Activated CD4-positive, alpha-beta T cell treated with anti-CD3 and anti-CD28 coated beads, Interleukin-2, amount 50 U/mL, for 4 hours (primary cell): ENCODE data around the gene VRTN.
"Not testable (repeated sequence)": the region's sequence is repeated elsewhere in the genome, so short reads cannot be mapped to it uniquely, and the experiment has no call there.

Experiments
- DNase-seq, 2 experiments: peaks; one replicate each; pipeline ENCODE4 v3.0.0-alpha.2; 2020

VRTN gene, protein sequence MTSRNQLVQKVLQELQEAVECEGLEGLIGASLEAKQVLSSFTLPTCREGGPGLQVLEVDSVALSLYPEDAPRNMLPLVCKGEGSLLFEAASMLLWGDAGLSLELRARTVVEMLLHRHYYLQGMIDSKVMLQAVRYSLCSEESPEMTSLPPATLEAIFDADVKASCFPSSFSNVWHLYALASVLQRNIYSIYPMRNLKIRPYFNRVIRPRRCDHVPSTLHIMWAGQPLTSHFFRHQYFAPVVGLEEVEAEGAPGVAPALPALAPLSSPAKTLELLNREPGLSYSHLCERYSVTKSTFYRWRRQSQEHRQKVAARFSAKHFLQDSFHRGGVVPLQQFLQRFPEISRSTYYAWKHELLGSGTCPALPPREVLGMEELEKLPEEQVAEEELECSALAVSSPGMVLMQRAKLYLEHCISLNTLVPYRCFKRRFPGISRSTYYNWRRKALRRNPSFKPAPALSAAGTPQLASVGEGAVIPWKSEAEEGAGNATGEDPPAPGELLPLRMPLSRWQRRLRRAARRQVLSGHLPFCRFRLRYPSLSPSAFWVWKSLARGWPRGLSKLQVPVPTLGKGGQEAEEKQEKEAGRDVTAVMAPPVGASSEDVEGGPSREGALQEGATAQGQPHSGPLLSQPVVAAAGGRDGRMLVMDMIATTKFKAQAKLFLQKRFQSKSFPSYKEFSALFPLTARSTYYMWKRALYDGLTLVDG

DNA sequence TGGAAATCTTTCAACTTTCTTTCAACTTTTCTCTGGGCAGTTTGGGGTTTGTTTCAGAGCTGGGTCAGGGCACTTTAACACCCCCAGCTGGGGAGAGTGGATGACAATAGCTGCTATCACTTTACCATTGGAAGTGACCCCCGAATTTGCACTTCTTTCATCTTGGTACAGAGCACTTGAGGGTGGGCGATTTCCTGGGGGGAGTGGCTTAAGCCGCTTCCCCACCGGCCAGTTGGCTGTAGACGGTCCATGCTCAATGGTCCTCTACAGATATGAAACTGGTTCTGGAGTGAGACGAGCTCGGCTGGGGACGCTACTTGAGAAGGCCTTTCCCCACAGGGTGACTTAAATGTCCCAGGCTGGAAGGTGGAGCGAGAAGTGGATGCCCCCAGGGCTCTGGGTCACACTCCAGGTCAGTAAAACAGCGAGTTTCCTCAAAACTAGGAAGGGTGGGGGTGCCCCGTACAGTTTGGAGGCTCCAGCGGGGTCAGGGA, at the start of gene VRTN:
VRTN (plus strand) TSS at position 231 of the 494 bp plus-strand sequence. CDS start 8,313 bp downstream, outside the sequence.
- DNase-seq = no peak

DNA sequence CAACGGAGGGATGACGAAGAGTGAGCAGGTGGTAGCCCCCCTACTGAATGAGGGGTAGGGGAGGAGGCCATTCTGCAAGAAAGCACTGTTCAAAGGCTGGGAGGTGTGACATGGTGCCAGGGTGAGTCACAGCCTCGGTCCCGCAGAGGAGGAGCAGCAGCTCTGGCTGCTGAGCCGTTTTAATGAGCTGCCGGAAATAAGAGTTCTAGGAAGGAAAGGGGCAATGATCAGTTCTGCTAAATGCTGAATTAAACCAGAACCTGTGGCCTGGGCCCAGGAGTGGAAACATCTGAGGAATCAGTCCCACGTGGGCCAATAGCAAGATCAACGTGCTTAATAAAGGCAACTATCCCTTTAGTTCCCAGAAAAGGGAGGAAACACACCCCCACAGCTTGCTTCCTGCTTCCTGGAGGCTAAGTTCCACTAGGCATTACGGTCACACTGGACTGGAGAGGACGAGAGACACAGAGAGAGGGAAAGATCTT, 49.2 kb upstream of the VRTN start:
- DNase-seq = no peak

DNA sequence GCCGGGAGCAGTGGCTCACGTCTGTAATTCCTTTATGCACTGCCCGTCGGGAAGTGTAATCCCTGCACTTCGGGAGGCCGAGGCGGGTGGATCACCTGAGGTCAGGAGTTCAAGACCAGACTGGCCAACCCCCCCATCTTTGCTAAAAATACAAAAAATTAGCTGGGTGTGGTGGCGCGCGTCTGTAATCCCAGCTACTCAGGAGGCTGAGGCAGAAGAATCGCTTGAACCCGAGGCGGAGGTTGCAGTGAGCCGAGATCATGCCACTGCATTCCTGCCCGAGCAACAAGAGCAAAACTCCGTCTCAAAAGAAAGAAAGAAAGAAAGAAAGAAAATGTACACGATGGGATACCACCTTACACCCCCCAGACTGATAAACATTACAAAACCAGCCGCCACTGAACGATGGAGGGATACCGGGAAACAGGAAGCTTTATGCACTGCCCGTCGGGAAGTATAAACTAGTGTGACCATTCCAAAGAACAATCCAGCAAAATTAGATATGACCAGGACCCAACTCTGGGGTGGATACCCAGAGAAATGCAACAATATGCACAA, 46.6 kb upstream of the VRTN start:
- no peak for DNase-seq

DNA sequence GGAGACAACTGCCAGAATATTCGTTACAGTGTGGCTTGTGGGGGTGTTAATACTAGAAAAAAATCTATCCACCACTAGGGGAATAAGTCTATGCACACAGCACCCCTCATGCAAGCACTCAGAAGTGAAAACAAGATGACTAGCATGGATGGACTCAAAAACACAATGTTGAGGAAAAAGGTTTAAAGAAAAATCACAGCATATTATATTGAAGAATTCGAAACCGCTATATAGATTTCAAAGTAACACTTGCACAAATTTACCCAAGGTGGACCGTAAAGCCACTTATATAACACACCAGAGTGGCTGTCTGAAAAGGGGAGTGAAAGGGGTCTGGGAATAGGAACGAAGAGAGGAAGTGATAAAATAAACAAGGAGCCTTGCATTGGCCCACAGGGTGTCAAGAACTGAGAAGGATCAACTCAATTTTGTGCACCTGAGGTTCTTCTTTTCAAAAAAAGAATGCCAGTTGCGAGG, 46.1 kb upstream of the VRTN start:
- DNase-seq = no peak

DNA sequence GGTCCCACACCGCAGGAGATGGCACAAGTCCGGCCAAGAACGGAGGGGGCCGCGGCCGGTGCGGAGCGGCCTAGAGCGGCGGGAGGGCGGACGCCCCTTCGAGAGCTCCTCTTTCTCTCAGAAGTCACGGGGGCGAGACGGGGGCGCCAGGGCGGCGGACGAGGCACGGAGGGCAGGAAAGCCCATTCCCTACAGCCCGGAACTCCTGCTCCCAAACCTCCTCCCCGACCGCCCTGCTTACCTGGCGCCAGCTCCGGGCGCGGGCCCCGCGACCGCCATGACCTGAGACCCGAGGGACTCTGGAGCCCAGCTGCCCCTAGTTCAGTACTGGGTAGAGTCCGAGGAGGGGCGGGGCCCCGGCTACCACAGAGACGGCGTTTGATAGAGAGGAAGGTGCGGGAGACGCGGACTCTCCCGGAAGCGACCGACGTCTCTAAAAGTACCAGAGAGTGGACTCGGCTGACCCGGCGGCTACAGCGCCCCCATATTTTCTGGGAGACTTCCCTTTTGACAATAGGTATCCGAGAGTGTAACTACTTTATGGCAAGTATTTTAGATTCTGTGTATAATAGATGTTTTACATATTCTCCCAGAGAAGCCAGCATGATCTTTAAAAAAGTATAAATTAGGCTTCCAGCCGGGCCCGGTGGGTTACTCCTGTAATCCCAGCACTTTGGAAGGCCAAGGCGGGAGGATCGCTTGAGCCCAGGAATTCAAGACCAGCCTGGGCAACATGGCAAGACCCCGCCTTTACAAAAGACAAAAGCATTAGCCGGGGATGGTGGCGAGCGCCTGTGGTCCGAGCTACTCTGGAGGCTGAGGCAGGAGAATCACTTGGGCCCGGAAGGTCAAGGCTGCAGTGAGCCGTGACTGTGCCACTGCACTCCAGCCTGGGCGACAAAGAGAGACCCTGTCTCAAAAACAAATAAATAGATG, 45.4 kb upstream of the VRTN start, which contains the start of gene ABCD4:
ABCD4 (minus strand) TSS at position 301 of the 936 bp plus-strand sequence; CDS start at position 279, 22 bp downstream.
- DNase-seq = peak; percentile 77 to 78

DNA sequence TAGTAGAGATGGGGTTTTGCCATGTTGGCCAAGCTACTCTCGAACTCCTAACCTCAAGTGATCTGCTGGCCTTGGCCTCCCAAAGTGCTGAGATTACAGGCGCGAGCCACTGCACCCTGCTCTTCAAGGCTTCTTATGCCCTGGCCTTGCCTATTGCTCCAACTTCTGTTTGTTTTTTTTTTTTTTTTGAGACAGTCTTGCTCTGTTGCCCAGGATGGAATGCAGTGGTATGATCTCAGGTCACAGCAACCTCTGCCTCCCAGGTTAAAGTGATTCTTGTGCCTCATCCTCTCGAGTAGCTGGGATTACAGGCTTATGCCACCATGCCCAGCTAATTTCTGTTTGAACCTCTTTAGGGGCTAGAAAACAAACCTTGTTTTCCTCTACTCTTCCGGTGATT, 39.6 kb upstream of the VRTN start:
- no peak for DNase-seq

DNA sequence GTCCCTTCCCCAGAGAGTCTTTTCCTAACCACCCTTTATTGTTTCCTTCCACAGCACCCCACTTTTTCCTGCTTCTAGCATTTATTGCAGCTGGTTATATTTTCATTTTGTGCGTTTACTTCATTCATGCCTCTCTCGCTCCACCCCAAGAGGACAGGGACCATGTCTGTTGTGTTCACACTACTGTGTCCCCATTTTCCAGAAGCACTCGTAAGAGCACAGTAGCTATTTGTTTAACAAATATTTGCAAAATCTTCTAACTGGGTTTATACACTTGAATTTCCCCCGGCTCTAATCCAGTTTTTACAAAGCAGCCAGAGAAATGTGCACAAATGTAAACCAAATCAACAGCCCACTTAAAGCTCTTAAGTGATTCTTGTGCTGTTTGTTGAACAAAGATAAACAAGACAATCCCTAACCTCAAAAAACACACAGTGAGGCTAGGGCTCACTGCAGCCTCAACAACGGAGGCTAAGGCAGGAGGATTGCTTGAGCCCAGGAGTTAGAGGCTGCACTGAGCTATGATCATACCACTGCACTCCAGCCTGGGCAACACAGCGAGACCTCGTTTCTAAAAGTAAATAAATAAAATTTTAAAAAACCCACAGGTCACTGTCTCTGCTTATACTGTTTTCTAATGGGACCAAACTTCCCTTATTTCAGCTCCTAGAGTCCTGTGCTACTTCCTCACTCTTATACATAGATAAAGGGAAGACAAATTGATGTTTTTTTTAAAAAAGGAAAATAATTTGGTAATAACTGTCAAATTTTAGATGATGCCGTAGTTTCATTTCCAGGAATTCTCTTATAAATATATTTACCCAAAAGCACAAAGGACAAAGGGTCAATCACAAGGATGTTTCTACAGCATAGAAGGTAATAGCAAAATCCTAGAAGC, 38.9 kb upstream of the VRTN start:
- no peak for DNase-seq

DNA sequence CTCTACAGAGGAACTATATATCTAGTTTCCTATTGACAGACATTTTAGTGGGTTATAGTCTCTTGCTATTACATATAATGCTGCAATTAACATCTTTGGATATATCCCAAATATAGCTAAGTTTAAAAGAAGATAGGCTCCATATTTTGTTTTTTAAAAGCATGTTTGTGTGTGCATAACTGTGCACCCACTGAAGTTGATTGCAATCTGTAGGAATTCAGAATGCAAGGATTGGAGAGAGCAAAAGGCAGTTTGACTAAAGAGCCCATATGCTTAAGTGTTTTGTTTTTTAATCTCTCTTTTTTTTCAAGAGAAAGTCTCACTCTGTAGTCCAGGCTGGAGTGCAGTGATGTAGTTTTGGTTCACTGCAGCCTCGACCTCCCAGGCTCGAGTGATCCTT, 36.1 kb upstream of the VRTN start:
- no peak for DNase-seq

DNA sequence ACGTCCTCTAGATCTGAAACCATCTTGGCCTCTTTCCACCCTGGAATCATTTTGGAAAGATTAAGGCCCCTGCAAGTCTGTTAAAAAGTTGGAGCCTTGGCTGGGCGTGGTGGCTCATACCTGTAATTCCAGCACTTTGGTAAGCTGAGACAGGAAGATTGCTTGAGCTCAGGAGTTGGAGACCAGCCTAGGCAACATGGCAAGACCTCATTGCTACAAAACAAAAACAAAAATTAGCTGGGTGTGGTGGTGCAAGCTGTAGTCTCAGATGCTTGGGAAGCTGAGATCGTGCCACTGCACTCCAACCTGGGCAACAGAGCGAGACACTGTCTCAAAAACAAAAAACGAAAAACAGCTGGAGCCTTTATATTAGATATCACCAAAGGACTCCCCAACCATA, 34.7 kb upstream of the VRTN start:
- no peak for DNase-seq

DNA sequence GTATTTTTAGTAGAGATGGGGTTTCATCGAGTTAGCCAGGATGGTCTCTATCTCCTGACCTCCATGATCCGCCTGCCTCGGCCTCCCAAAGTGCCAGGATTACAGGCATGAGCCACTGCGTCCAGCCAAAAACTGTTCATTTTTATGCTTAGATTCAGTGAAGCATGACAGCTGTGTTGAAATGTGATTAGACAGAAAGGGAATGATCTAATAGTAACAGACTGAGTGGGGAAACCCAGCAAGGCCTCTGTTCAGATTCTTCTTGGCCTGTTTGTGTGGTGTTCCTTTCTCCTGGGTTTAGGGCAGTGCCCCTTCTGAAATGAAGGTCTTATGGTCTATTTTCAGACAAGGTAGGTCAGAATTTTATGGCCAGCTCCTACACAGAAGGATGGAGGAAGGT, 33.7 kb upstream of the VRTN start:
- no peak for DNase-seq

DNA sequence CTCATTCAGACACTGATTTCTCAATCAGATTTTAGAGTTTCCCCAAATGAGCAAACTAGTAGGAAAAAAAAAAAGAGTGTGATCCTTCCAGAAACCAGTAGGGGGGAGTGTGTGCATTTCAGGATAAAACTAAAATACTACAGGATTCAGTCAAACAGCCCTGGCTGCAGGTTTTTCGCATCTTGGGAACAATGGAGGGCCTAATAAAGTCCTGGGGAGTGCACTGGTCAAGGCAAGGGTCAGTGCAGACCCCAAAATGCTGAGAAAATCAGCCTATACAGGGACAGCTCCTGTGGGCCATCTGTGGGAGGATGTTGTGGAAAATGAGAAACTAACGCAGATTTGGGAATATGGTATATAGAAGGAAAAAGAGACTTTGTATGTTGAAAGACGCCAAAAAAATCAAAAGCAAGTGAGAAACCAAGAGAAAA, 23.3 kb upstream of the VRTN start:
- DNase-seq = no peak

DNA sequence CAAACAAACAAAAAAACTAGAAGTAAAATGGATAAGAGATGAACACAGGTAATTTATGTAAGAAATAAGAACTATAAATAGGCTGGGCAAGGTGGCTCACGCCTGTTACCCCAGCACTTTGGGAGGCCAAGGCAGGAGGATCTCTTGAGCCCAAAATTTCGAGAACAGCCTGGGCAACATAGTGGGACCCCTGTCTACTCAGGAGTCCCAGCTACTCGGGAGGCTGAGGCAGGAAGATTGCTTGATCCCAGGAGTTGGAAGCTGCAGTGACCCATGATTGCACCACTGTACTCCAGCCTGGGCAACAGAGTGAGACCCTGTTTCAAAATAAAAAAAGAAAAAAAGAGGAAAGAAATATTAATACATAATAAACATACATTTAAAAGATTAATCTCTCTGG, 22.8 kb upstream of the VRTN start:
- DNase-seq = no peak

DNA sequence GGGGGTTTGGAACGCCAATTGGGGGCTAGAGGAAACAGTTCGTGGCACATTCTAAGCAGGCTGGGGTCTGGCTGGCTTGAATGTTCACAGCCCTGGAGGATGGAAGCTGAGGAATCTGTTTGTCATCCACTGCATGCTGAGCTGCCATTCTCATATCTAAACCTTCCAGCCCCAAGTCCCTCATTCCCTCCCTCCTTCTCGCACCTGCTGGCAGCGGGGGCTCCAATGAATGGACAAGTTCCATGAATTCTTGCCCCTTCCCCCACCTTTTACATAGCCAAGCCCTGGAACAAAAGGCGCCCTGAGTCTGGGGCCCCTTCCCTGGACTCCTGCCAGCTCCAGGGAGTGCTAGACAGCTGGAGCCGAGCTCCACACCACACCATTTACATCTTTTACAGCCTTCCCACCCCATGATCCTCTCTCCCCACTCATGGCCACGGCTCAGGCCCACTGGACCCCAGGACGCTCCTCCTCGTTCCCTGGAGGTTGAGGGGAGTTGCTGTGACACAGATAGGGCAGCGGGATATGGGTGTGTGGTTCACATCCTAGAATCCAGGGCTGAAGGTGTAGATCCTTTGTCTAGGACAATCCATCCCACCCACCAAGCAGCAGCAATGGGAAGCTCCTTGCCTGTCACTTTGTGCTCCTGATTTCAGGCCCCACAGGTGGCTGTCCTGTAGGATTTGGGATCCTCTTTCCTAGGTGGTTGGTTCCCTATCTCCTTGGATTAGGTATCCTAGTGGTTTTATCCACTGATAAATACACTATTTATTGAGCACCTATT, 21.7 kb upstream of the VRTN start:
- DNase-seq = no peak

DNA sequence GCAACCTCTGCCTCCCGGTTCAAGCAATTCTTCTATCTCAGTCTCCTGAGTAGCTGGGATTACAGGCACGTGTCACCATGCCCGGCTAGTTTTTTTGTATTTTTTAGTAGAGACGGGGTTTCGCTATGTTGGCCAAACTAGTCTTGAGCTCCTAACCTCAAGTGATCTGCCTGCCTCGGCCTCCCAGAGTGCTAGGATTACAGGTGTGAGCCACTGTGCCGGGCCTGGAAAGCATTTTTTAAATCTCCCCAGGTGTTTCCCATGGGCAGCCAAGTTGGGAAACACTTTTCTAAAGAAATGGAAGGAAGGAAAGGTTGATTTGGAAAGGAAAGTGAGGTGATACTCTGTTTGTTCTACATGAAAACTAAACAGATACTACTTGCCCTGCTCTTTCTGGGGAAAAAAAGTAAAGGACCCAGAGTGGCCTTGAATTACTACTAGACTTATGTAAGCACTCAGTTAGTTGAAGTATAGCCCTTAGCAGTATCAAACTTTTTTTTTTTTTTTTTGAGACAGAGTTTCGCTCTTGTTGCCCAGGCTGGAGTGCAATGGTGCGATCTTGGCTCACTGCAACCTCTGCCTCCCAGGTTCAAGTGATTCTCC, 18.2 kb upstream of the VRTN start:
- DNase-seq = not testable (repeated sequence)

DNA sequence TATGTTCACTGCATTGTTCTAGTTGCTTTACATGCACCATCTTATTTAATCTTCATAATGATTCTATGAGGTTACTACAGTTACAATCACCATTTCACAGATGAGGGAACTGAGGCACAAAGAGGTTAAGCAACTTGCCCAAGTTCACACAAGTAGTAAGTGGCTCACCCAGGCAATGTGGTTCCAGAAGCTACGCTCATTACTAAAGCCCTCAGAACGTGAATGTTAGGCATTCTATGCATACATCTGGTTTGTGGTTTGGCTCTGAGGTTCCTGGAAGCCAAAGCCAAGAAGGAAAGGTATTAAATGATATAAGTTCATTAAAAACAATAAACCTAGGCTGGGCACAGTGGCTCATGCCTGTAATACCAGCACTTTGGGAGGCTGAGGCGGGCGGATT, 14.4 kb upstream of the VRTN start:
- no peak for DNase-seq

DNA sequence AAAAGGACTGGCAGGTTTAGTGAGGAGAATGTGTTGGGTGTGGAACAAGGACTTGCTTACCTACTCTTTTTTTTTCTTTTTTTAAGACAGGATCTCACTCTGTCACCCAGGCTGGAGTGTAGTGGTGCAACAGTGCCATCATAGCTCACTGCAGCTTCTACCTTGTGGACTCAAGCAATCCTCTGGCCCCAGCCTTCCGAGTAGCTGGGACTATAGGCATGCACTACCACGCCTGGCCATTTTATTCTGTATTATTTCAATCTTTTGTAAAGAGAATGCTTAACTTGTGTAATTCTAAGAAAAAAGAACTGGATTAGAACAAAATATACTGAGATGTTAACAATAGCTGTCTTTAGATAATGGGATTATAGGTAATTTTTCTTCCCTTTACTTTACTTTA, 1.9 kb upstream of the VRTN start:
- DNase-seq = no peak

DNA sequence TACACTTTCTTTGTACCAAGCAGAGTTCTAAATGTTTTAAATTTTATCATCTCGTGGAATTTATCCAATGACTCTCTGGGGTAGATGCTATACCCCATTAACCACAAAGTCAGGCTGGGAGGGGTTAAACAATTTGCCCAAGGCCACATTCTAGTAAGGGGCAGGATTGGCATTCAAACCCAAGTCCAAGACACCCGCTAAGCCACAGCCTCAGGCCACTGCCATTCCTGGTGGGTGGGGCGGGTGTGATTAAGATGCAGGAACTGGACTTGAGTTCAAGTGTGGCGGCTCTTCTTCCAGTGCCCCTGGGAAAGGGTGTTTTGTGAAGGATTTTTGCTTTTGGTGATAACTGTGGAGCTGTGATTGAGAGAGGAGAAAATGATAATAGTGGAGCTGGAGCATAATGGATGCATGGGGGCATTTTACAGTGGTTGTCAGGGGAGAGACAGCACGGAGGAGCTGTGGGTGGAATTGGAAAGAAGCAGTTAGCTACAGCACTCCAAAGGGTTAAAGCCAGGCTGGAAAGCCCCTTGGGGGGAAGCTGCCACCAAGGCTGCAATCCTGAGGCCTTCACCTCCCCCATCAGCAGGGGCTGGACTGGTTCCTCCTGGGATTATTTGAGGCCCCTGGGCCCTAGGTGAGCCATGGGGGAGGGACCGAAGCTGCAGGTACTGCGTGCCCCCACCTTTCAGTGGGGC, 1.0 kb upstream of the VRTN start:
- DNase-seq = no peak

DNA sequence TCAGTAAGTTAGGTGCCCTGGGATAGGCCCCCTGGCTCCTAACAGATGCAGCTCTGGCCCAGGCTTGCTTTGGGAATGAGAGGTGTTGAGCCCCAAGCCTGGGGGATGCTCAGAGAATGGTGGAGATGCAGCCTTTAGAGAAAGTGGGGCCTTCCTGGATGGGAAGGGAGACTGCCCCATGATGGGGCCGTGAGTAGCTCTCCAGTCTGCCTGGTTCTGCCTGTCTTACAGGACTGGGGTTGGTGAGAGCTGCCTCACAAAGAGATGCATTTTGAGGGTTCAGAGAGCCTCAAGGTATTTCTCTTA, 523 bp upstream of the VRTN start:
- DNase-seq = no peak

DNA sequence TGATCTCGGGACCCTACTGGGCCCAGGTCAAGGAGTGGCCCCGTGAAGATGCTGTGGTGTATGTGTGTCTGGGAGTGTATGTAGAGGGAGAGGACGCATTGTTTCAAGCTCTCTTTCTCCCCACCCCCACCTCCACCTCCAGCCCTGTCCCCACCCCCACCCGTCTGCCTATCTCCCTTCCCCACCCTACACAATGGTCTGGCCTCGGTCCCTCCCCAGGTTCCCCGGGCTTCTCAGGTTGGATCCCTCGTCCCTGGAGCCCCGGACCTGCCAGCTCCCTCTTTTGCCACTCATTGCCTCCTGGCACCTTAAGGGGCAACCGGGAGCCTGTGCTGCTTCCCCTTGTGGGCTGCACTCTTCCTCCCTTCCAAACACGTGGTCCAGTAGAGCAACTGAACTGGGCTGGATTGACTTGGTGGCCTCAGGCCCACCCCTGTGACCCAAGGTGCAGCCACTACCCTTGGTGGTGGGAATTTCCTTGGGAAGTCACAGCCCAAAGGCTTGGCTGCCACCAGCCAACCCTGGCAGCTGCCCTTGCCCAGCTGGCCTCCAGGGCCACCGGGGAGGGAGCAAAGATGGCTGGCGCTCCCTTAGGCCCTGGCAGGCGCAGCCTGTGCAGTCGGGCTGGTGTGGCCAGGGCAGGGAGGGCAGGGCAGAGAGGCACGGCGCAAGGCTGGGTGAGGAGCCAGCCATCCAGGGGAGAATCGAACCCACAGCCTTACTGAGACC, 628 bp downstream of the VRTN start:
- DNase-seq = no peak
